Neural cell (in vitro differentiated cells): ENCODE measurements around the gene CNTN4. TPM values are rescaled to one million over a fixed set of nuclear protein-coding genes. Genes with fewer than 3 reads are reported as not detected.

Experiments
- H2AFZ ChIP-seq: fragments of 200-600, 300-800 bp; sonication (generic), shearing (Covaris generic); 2 replicates; pipeline ENCODE4 v1.6.0; 2014; ENCODE audit warnings: low read depth, mild to moderate bottlenecking, antibody characterized with exemption, low read length, moderate library complexity
- H3F3A ChIP-seq: fragments of 200-600 bp; shearing (Covaris generic); 2 replicates; pipeline ENCODE4 v1.6.1; 2016; ENCODE audit warnings: mild to moderate bottlenecking, moderate library complexity, mixed read lengths, antibody characterized with exemption, low read length; ENCODE audit not compliant: insufficient read depth, poor library complexity, severe bottlenecking
- H3K27ac ChIP-seq: fragments of 200-600, 300-800 bp; sonication (generic), shearing (Covaris generic); 2 replicates; pipeline ENCODE4 v1.5.1; 2014; ENCODE audit warnings: mild to moderate bottlenecking, low read length, moderate library complexity
- H3K27me3 ChIP-seq: fragments of 300-800, 200-600 bp; sonication (generic), shearing (Covaris generic); 2 replicates; pipeline ENCODE4 v1.6.0; 2014; ENCODE audit warnings: mild to moderate bottlenecking, low read depth, low read length, moderate library complexity; ENCODE audit not compliant: insufficient read depth
- H3K36me3 ChIP-seq: fragments of 300-800, 200-600 bp; sonication (generic), shearing (Covaris generic); 2 replicates; pipeline ENCODE4 v1.5.1; 2014; ENCODE audit warnings: mild to moderate bottlenecking, antibody characterized with exemption, low read length, moderate library complexity; ENCODE audit not compliant: insufficient read depth
- H3K4me2 ChIP-seq: fragments of 300-800, 200-600 bp; sonication (generic), shearing (Covaris generic); 2 replicates; pipeline ENCODE4 v1.6.0; 2014; ENCODE audit warnings: mild to moderate bottlenecking, low read length
- H3K4me3 ChIP-seq: fragments of 300-800, 200-600 bp; sonication (generic), shearing (Covaris generic); 2 replicates; pipeline ENCODE4 v1.5.1; 2014; ENCODE audit warnings: mild to moderate bottlenecking, low read length, moderate library complexity
- H3K79me2 ChIP-seq: fragments of 200-600 bp; shearing (Covaris generic); replicated peaks from 2 replicates; pipeline ENCODE4 v1.6.0; 2014; ENCODE audit warnings: mild to moderate bottlenecking, low read length, moderate library complexity; ENCODE audit not compliant: insufficient read depth
- H3K9ac ChIP-seq: fragments of 300-800, 200-600 bp; sonication (generic), shearing (Covaris generic); 2 replicates; pipeline ENCODE4 v1.6.1; 2016; ENCODE audit warnings: mild to moderate bottlenecking, low read length, mixed read lengths
- H3K9me2 ChIP-seq: fragments of 200-600 bp; shearing (Covaris generic); 2 replicates; pipeline ENCODE4 v1.6.1; 2016; ENCODE audit warnings: mild to moderate bottlenecking, low read length, mixed read lengths; ENCODE audit not compliant: insufficient read depth
- H3K9me3 ChIP-seq: fragments of 200-600, 300-800 bp; sonication (generic), shearing (Covaris generic); 2 replicates; pipeline ENCODE4 v1.6.1; 2016; ENCODE audit warnings: mild to moderate bottlenecking, mixed run types, low read length, moderate library complexity, mixed read lengths
- H4K20me1 ChIP-seq: fragments of 200-600 bp; shearing (Covaris generic); 2 replicates; pipeline ENCODE4 v1.6.1; 2016; ENCODE audit warnings: mild to moderate bottlenecking, mixed run types; ENCODE audit not compliant: insufficient read depth
- CTCF ChIP-seq: fragments of 450-650 bp; IDR thresholded peaks from 2 replicates; pipeline ENCODE4 v1.5.1; 2014; ENCODE audit warnings: antibody characterized with exemption, mild to moderate bottlenecking, moderate library complexity; ENCODE audit not compliant: poor library complexity, severe bottlenecking
- EP300 ChIP-seq: fragments of 450-650 bp; conservative IDR thresholded peaks from 2 replicates; pipeline ENCODE4 v1.6.1; 2014; ENCODE audit warnings: antibody characterized with exemption, mild to moderate bottlenecking, moderate library complexity; ENCODE audit not compliant: poor library complexity, severe bottlenecking
- EZH2 ChIP-seq: fragments of 200-600, 300-800 bp; shearing (Covaris generic), sonication (generic); IDR thresholded peaks from 2 replicates; pipeline ENCODE4 v1.6.1; 2014; ENCODE audit warnings: antibody characterized with exemption, low read length, borderline replicate concordance, mild to moderate bottlenecking; ENCODE audit not compliant: insufficient read depth, poor library complexity, severe bottlenecking
- MXI1 ChIP-seq: fragments of 450-650 bp; conservative IDR thresholded peaks from 2 replicates; pipeline ENCODE4 v1.6.1; 2014; ENCODE audit warnings: antibody characterized with exemption, mild to moderate bottlenecking; ENCODE audit not compliant: poor library complexity, severe bottlenecking
- POLR2AphosphoS5 ChIP-seq: IDR thresholded peaks from 2 replicates; pipeline ENCODE4 v1.6.1; 2012
- RAD21 ChIP-seq: fragments of 450-650 bp; conservative IDR thresholded peaks from 2 replicates; pipeline ENCODE4 v1.6.1; 2014; ENCODE audit warnings: antibody characterized with exemption, mild to moderate bottlenecking, moderate library complexity
- REST ChIP-seq: IDR thresholded peaks from 2 replicates; pipeline ENCODE4 v1.6.1; 2012; ENCODE audit warnings: borderline replicate concordance
- SMC3 ChIP-seq: fragments of 450-650 bp; conservative IDR thresholded peaks from 2 replicates; pipeline ENCODE4 v1.6.1; 2014; ENCODE audit warnings: antibody characterized with exemption, mild to moderate bottlenecking, moderate library complexity; ENCODE audit not compliant: poor library complexity
- TAF1 ChIP-seq: IDR thresholded peaks from 2 replicates; pipeline ENCODE4 v1.6.1; 2012; ENCODE audit warnings: low read depth
- polyA plus RNA-seq: library from polyadenylated mRNA; depleted of rRNA; stranded (reverse); fragments of >200 nt; gene quantifications from 2 replicates; pipeline ENCODE4 v1.2.3, GENCODE V29; 2014

The CNTN4 gene
- polyA plus RNA-seq, 1 donor from 2014 or later: 10.6 TPM

DNA sequence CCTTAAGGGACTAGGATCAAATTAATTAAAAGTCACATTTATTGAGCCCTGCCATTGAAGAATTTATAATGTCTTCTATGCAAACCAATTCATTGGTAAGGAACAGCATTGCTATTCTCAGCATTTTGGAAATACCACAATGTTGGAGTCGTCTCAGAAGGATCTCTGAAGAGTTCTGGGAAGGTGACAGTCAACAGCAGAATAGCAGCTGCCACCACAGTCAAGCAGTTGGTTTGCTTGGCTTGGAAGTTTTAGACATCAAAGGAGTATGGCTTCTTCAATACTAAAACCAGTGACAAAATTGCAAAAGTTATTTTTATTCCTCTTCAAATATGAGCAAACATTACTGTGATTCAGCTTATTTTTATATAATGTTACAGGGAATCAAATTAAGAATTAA is 167.9 kb downstream of the CNTN4 start:
- H3K27ac ChIP-seq: no peak overlapping the region
- H3K79me2 ChIP-seq: no peaks in the 10 kb centered on the region
- no peaks in the 10 kb centered on the region for H4K20me1 ChIP-seq
- TF ChIP-seq MXI1 (no peak), REST (no peak), EP300 (no peak), CTCF (no peak), RAD21 (no peak), EZH2 (no peak), TAF1 (no peak), SMC3 (no peak), POLR2AphosphoS5 (no peak)
- no peaks in the 10 kb centered on the region for H3K9me2 ChIP-seq
- no peaks in the 10 kb centered on the region for H3K36me3 ChIP-seq
- no peaks in the 10 kb centered on the region for H3K27me3 ChIP-seq
- no peaks in the 10 kb centered on the region for H3K9me3 ChIP-seq
- no peaks in the 10 kb centered on the region for H3F3A ChIP-seq
- no peak overlapping the region for H2AFZ ChIP-seq
- H3K4me3 ChIP-seq: no peak overlapping the region
- no peak overlapping the region for H3K9ac ChIP-seq
- H3K4me2 ChIP-seq: no peak overlapping the region

GRCh38 chr3:2268779-2269178 is 170.1 kb downstream of the CNTN4 start:
- Histone ChIP-seq H3K79me2 (no peaks in the 10 kb centered on the region), H3K9me3 (no peaks in the 10 kb centered on the region), H3K4me2 (no peak overlapping the region), H3K36me3 (no peaks in the 10 kb centered on the region), H2AFZ (no peak overlapping the region), H3K9me2 (no peaks in the 10 kb centered on the region), H3K4me3 (no peak overlapping the region), H3K27me3 (no peaks in the 10 kb centered on the region), H4K20me1 (no peaks in the 10 kb centered on the region), H3K27ac (no peak overlapping the region), H3K9ac (no peak overlapping the region), H3F3A (no peaks in the 10 kb centered on the region)
- TF ChIP-seq SMC3: peak; percentile 55
- peak; percentile 45 for TF ChIP-seq CTCF
- no peak for TF ChIP-seq REST
- TF ChIP-seq MXI1: no peak
- peak; percentile 55 for TF ChIP-seq RAD21
- TF ChIP-seq POLR2AphosphoS5: no peak
